HepG2 (cell line): ENCODE measurements around the gene GDF9. TPM values are rescaled to one million over a fixed set of nuclear protein-coding genes. Genes with fewer than 3 reads are reported as not detected.

Experiments used
- FLYWCH1 ChIP-seq: sonication (generic); formaldehyde crosslinking; IDR thresholded peaks from 2 replicates; pipeline ENCODE4 v1.8.1; 2023; ENCODE audit warnings: mild to moderate bottlenecking, missing genetic modification reagents
- JDP2 ChIP-seq: sonication (generic); formaldehyde crosslinking; IDR thresholded peaks from 2 replicates; pipeline ENCODE4 v1.8.1; 2022; ENCODE audit warnings: missing genetic modification reagents, borderline replicate concordance
- KAT8 ChIP-seq: IDR thresholded peaks from 2 replicates; pipeline ENCODE4 v1.6.1; 2016; ENCODE audit warnings: missing genetic modification reagents, missing compliant biosample characterization
- MAF1 ChIP-seq: sonication (generic); formaldehyde crosslinking; IDR thresholded peaks from 2 replicates; pipeline ENCODE4 v1.5.0; 2020; ENCODE audit warnings: missing genetic modification reagents, borderline replicate concordance
- RFX3 ChIP-seq: IDR thresholded peaks from 2 replicates; pipeline ENCODE4 v1.6.1; 2016; ENCODE audit warnings: missing biosample characterization, missing genetic modification reagents
- SKI ChIP-seq: fragments of 450-650 bp; IDR thresholded peaks from one replicate; pipeline ENCODE4 v1.6.1; 2018; ENCODE audit warnings: mild to moderate bottlenecking; ENCODE audit not compliant: partially characterized antibody
- SMAD3 ChIP-seq: sonication (generic); formaldehyde crosslinking; IDR thresholded peaks from 2 replicates; pipeline ENCODE4 v1.4.0; 2020; ENCODE audit warnings: missing genetic modification reagents
- SSRP1 ChIP-seq: IDR thresholded peaks from 2 replicates; pipeline ENCODE4 v1.6.1; 2016; ENCODE audit warnings: control low read depth
- ZFP62 ChIP-seq: sonication (generic); formaldehyde crosslinking; IDR thresholded peaks from 2 replicates; pipeline ENCODE4 v1.4.0; 2020; ENCODE audit warnings: missing genetic modification reagents
- ZNF225 ChIP-seq: sonication (generic); formaldehyde crosslinking; IDR thresholded peaks from 2 replicates; pipeline ENCODE4 v1.4.0; 2020; ENCODE audit warnings: mild to moderate bottlenecking, missing genetic modification reagents
- ZNF235 ChIP-seq: sonication (generic); formaldehyde crosslinking; IDR thresholded peaks from 2 replicates; pipeline ENCODE4 v1.8.1; 2023; ENCODE audit warnings: mild to moderate bottlenecking, missing genetic modification reagents, borderline replicate concordance
- ZNF329 ChIP-seq: sonication (generic); formaldehyde crosslinking; IDR thresholded peaks from 2 replicates; pipeline ENCODE4 v1.9.0; 2021; ENCODE audit warnings: low read depth, mild to moderate bottlenecking, missing genetic modification reagents
- ZNF333 ChIP-seq: sonication (generic); formaldehyde crosslinking; IDR thresholded peaks from 2 replicates; pipeline ENCODE4 v1.4.0; 2020; ENCODE audit warnings: mild to moderate bottlenecking, missing genetic modification reagents, borderline replicate concordance
- ZNF34 ChIP-seq: sonication (generic); formaldehyde crosslinking; IDR thresholded peaks from 2 replicates; pipeline ENCODE4 v1.4.0; 2020; ENCODE audit warnings: mild to moderate bottlenecking, missing genetic modification reagents, borderline replicate concordance
- ZNF614 ChIP-seq: IDR thresholded peaks from 2 replicates; pipeline ENCODE4 v1.6.1; 2018; ENCODE audit warnings: missing biosample characterization, missing genetic modification reagents, inconsistent platforms, borderline replicate concordance
- ZNF703 ChIP-seq: sonication (generic); formaldehyde crosslinking; IDR thresholded peaks from 2 replicates; pipeline ENCODE4 v1.5.1; 2020; ENCODE audit warnings: missing genetic modification reagents, mild to moderate bottlenecking, moderate library complexity, borderline replicate concordance
- ZNF773 ChIP-seq: sonication (generic); formaldehyde crosslinking; IDR thresholded peaks from 2 replicates; pipeline ENCODE4 v1.4.0; 2020; ENCODE audit warnings: missing genetic modification reagents, borderline replicate concordance
- ZNF792 ChIP-seq: IDR thresholded peaks from 2 replicates; pipeline ENCODE4 v1.6.1; 2016
- polyA plus RNA-seq, 8 experiments: library from polyadenylated mRNA; depleted of rRNA in 3 of 8; stranded (reverse) in 7 of 8; unstranded in 1 of 8; fragments of >200 nt; fragmentation: Illumina TruSeq in 4 of 8; extraction: Trizol in 4 of 8; gene quantifications; 2 replicates each; pipeline versions ENCODE4 v1.2.1 to v1.2.3, GENCODE V29; 2011 to 2016; ENCODE audit warnings: low read depth in 4 of 8, missing spikeins in 1 of 8, mixed read lengths in 1 of 8; ENCODE audit not compliant: insufficient read depth in 1 of 8
- total RNA-seq, 5 experiments: library from RNA; depleted of rRNA; stranded (reverse); fragments of >200 nt; fragmentation: Illumina TruSeq; extraction: Trizol; gene quantifications; 2 replicates each; pipeline ENCODE4 v1.2.3, GENCODE V29; 2016; ENCODE audit warnings: low read depth in 1 of 5
- TF ChIP-seq, protein P1 (sequence below): sonication (generic); formaldehyde crosslinking; IDR thresholded peaks from 2 replicates; pipeline ENCODE4 v1.8.0; 2022; ENCODE audit warnings: mild to moderate bottlenecking, missing genetic modification reagents; ENCODE audit not compliant: insufficient replicate concordance
- TF ChIP-seq, protein P2 (sequence below): sonication (generic); formaldehyde crosslinking; IDR thresholded peaks from 2 replicates; pipeline ENCODE4 v1.4.0; 2020; ENCODE audit warnings: mild to moderate bottlenecking, missing genetic modification reagents
- TF ChIP-seq, protein P3 (sequence below): sonication (generic); formaldehyde crosslinking; conservative IDR thresholded peaks from 2 replicates; pipeline ENCODE4 v1.4.0; 2020; ENCODE audit warnings: missing genetic modification reagents
- TF ChIP-seq, protein P4 (sequence below): sonication (generic); formaldehyde crosslinking; conservative IDR thresholded peaks from 2 replicates; pipeline ENCODE4 v1.8.0; 2022; ENCODE audit warnings: missing genetic modification reagents
- TF ChIP-seq, protein P5 (sequence below): sonication (generic); formaldehyde crosslinking; IDR thresholded peaks from 2 replicates; pipeline ENCODE4 v1.4.0; 2020; ENCODE audit warnings: missing genetic modification reagents, borderline replicate concordance

The GDF9 gene
- total and polyA plus RNA-seq, 2 of the 13 experiments (the other 11 are each of a cell fraction or from before 2014, with no cell fraction given), result 0.33 to 0.38 TPM

DNA sequence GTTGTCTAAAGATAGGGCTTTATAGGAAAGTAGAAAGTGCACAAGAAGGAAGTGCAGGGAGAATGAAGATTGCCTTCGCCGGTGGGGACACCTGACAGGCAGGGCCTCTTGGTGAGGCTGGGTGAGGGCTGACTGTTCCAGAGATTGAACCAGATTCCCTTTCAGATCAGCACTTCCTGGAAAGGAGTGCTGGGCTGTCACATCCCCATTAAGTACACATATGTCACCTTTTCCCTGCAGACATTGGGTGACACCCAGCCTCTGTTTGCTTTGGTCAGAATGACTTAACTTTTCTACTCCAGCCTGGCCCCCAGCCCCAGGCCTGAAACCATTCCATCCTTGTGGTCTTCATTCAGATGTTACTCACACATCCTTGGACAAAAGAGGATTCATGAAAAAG, 28.4 kb downstream of the GDF9 start (continued):
- no peak for TF ChIP-seq ZNF333 (CRISPR knock-in tag)
- no peak for TF ChIP-seq MAF1
- no peak for TF ChIP-seq ZFP62 (CRISPR knock-in tag)
- no peak for TF ChIP-seq ZNF773 (CRISPR knock-in tag)
- TF ChIP-seq, protein P1, sequence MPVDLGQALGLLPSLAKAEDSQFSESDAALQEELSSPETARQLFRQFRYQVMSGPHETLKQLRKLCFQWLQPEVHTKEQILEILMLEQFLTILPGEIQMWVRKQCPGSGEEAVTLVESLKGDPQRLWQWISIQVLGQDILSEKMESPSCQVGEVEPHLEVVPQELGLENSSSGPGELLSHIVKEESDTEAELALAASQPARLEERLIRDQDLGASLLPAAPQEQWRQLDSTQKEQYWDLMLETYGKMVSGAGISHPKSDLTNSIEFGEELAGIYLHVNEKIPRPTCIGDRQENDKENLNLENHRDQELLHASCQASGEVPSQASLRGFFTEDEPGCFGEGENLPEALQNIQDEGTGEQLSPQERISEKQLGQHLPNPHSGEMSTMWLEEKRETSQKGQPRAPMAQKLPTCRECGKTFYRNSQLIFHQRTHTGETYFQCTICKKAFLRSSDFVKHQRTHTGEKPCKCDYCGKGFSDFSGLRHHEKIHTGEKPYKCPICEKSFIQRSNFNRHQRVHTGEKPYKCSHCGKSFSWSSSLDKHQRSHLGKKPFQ (CRISPR knock-in tag), result no peak
- 0 out of 2 replicates have a peak, but pooled peaks have one; percentile 29 for TF ChIP-seq ZNF34 (CRISPR knock-in tag)
- TF ChIP-seq, protein P2, sequence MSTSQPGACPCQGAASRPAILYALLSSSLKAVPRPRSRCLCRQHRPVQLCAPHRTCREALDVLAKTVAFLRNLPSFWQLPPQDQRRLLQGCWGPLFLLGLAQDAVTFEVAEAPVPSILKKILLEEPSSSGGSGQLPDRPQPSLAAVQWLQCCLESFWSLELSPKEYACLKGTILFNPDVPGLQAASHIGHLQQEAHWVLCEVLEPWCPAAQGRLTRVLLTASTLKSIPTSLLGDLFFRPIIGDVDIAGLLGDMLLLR (CRISPR knock-in tag), result no peak
- TF ChIP-seq ZNF792 (CRISPR knock-in tag), result peak; percentile 49; the same call in 1 of the 2 replicates
- TF ChIP-seq ZNF225 (CRISPR knock-in tag), result no peak
- TF ChIP-seq RFX3 (CRISPR knock-in tag), result no peak; the same call in 1 of the 2 replicates
- no peak for TF ChIP-seq ZNF329 (CRISPR knock-in tag)
- TF ChIP-seq, protein P3, sequence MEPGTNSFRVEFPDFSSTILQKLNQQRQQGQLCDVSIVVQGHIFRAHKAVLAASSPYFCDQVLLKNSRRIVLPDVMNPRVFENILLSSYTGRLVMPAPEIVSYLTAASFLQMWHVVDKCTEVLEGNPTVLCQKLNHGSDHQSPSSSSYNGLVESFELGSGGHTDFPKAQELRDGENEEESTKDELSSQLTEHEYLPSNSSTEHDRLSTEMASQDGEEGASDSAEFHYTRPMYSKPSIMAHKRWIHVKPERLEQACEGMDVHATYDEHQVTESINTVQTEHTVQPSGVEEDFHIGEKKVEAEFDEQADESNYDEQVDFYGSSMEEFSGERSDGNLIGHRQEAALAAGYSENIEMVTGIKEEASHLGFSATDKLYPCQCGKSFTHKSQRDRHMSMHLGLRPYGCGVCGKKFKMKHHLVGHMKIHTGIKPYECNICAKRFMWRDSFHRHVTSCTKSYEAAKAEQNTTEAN (CRISPR knock-in tag), result peak; percentile 51; the same call in 1 of the 2 replicates
- TF ChIP-seq, protein P4, sequence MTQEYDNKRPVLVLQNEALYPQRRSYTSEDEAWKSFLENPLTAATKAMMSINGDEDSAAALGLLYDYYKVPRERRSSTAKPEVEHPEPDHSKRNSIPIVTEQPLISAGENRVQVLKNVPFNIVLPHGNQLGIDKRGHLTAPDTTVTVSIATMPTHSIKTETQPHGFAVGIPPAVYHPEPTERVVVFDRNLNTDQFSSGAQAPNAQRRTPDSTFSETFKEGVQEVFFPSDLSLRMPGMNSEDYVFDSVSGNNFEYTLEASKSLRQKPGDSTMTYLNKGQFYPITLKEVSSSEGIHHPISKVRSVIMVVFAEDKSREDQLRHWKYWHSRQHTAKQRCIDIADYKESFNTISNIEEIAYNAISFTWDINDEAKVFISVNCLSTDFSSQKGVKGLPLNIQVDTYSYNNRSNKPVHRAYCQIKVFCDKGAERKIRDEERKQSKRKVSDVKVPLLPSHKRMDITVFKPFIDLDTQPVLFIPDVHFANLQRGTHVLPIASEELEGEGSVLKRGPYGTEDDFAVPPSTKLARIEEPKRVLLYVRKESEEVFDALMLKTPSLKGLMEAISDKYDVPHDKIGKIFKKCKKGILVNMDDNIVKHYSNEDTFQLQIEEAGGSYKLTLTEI (CRISPR knock-in tag), result no peak
- TF ChIP-seq, protein P5, sequence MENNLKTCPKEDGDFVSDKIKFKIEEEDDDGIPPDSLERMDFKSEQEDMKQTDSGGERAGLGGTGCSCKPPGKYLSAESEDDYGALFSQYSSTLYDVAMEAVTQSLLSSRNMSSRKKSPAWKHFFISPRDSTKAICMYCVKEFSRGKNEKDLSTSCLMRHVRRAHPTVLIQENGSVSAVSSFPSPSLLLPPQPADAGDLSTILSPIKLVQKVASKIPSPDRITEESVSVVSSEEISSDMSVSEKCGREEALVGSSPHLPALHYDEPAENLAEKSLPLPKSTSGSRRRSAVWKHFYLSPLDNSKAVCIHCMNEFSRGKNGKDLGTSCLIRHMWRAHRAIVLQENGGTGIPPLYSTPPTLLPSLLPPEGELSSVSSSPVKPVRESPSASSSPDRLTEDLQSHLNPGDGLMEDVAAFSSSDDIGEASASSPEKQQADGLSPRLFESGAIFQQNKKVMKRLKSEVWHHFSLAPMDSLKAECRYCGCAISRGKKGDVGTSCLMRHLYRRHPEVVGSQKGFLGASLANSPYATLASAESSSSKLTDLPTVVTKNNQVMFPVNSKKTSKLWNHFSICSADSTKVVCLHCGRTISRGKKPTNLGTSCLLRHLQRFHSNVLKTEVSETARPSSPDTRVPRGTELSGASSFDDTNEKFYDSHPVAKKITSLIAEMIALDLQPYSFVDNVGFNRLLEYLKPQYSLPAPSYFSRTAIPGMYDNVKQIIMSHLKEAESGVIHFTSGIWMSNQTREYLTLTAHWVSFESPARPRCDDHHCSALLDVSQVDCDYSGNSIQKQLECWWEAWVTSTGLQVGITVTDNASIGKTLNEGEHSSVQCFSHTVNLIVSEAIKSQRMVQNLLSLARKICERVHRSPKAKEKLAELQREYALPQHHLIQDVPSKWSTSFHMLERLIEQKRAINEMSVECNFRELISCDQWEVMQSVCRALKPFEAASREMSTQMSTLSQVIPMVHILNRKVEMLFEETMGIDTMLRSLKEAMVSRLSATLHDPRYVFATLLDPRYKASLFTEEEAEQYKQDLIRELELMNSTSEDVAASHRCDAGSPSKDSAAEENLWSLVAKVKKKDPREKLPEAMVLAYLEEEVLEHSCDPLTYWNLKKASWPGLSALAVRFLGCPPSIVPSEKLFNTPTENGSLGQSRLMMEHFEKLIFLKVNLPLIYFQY, result no peak
- no peak for TF ChIP-seq ZNF703 (CRISPR knock-in tag)
- peak; percentile 62 for TF ChIP-seq SMAD3 (CRISPR knock-in tag)
- TF ChIP-seq FLYWCH1 (CRISPR knock-in tag), result no peak
- peak; percentile 28 for TF ChIP-seq SKI
- TF ChIP-seq SSRP1, result no peak
- no peak for TF ChIP-seq ZNF235
- no peak for TF ChIP-seq ZNF614 (CRISPR knock-in tag)
- TF ChIP-seq JDP2 (CRISPR knock-in tag), result no peak
- TF ChIP-seq KAT8, result peak; percentile 63
